Vagina (tissue), 2 donors: ENCODE results near the gene TSNAX.

Source experiments
- POLR2A ChIP-seq, 2 donors: fragments of 450-650 bp; IDR thresholded peaks; one replicate each; pipeline ENCODE4 v1.6.1; 2017; ENCODE audit warnings: antibody characterized with exemption in 2 of 2, mild to moderate bottlenecking in 2 of 2, moderate library complexity in 2 of 2
- POLR2AphosphoS5 ChIP-seq, 2 donors: sonication (generic); formaldehyde crosslinking; IDR thresholded peaks; one replicate each; pipeline ENCODE4 v1.9.0; 2017; ENCODE audit warnings: antibody characterized with exemption in 2 of 2, mild to moderate bottlenecking in 2 of 2, low read depth in 1 of 2; ENCODE audit not compliant: insufficient read depth in 1 of 2

DNA sequence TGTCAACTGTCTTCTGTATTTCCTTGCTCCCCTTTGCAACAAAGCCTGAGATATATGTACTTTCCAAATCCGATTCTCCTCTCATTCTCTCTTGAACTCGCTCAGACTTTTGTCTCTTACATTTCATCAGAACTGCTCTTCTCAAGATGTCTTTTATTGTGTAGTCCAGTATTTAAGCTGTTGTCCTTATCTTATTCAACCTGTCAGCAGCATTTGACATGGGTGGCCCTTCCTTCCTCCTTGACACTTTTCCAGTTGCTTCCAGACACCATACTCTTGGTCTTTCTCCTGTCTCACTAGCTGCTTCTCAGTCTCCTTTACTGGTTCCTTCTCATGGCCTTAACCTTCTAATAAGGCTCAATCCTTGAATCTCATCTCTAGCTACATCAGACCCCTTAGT lies 47.0 kb downstream of the TSNAX start:
- TF ChIP-seq POLR2A (IDR thresholded peaks at IDR 0.05) = no peak
- no peak for TF ChIP-seq POLR2AphosphoS5 (IDR thresholded peaks at IDR 0.05; ENCODE audit: insufficient read depth in 1 of 2, low read depth in 1 of 2)
